Activated naive CD8-positive, alpha-beta T cell treated with anti-CD3 and anti-CD28 coated beads, Interleukin-2, amount 10 ng/mL, durations not matched to agents 7 days and 5 days (primary cell): ENCODE data around the gene EVX2. TPM values are rescaled to one million over a fixed set of nuclear protein-coding genes. Genes with fewer than 3 reads are reported as not detected.

ENCODE experiments used
- total RNA-seq, 2 experiments: library from RNA; stranded (reverse); gene quantifications; one replicate each; pipeline ENCODE4 v1.2.3, GENCODE V29; 2021

Gene EVX2
- total RNA-seq, 2 experiments from 2014 or later = not detected

Other genes starting within 250 kb of the EVX2 start
- gene LNPK, start 81.7 kb downstream of the EVX2 start, total RNA-seq = 10 to 100 TPM; 41.5 to 45.4 TPM
- gene HOXD13, start 8.8 kb upstream of the EVX2 start, total RNA-seq = not detected
- not detected for gene HOXD12, start 15.8 kb upstream of the EVX2 start, total RNA-seq
- gene HOXD11, start 23.3 kb upstream of the EVX2 start, total RNA-seq = not detected
- not detected for gene HOXD10, start 32.8 kb upstream of the EVX2 start, total RNA-seq
- gene HOXD9, start 38.8 kb upstream of the EVX2 start, total RNA-seq = not detected
- gene HOXD8, start 45.7 kb upstream of the EVX2 start, total RNA-seq = not detected
- gene HOXD4, start 67.6 kb upstream of the EVX2 start, total RNA-seq = not detected
- not detected for gene HOXD3, start 73.3 kb upstream of the EVX2 start, total RNA-seq
- not detected for gene HOXD1, start 104.7 kb upstream of the EVX2 start, total RNA-seq
- gene MTX2, start 185.5 kb upstream of the EVX2 start, total RNA-seq = 10 to 100 TPM; 11.4 to 12.7 TPM